ENCODE measurements around the gene GJB2.
A peak's percentile ranks its signal among the peaks of the same experiment; 100 is the strongest.

GJB2 gene

DNA sequence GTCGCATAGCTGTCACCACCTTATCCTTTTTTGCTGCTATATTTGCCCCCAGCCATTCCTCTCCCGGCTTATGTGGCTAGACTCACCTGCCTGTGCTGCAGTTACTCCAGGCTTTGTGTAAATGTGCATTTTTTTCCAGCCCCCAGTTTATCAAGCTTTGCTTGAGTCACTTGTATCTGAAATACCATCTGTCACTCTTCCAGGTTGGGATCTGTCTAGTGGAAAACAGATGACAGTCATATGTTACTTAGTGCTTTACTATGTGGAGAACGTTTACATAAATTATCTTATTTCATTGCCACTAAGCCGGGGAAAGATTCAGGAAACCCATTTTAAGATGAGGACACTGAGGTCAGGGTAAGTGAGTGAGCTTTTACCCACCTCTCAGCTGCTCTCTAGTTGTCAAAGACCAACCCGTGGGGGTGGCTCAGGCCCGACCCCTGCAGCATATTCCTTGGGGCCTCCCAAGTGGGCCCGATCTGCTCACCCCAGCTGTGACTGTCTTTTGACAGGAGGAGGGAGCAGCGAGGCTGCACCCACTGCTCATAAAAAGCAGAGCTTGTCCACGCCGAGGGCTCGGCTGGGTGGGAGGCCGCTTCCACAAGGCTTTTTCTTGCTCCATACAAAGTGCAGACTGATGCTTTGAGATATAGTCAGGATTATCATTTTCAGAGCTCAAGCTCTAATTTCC, 7.2 kb downstream of the GJB2 start:
- Mint-ChIP-seq H3K4me3 (no peak overlapping the region), H3K4me1 (no peaks in the 10 kb centered on the region), H3K36me3 (ENCODE audit: low read depth) (no peaks in the 10 kb centered on the region), H3K27ac (no peak overlapping the region), H3K9me3 (no peaks in the 10 kb centered on the region), H3K27me3 (peaks cover 15% of the 10 kb centered on the region)
- DNase-seq (no peak), ATAC-seq (no peak)

DNA sequence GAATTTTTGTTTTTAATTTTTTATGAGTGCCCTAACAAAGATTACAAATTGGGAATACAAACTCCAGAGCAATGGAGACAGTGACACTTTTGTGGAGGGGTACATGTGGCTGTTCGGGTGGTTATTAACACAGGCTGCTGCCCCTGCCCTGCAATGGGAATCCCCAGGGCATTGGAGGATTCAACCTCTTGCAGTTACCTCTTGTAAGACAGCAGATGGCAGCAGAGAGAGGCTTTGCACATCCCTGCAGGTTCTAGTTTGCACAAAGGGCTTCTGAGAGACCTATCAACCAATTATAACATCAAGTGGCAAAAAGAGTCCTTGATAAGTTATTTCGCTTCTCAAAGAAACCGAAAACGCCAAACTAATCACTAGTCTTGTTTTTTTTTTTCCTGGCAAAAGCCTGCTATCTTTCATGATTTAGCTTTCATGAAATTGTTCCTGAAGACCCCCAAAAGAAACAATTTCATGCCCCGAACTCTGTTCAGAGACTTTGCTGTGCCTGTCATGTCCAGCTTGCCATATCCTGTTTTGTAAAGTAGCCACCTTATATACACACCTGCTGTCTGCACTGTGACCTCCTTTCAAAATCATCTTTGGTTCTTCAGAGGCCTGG, 10.4 kb downstream of the GJB2 start:
- no peaks in the 10 kb centered on the region for H3K36me3 Mint-ChIP-seq (ENCODE audit: low read depth)
- H3K9me3 Mint-ChIP-seq = no peaks in the 10 kb centered on the region
- H3K27me3 Mint-ChIP-seq = peaks cover 39% of the 10 kb centered on the region
- H3K4me1 Mint-ChIP-seq = no peaks in the 10 kb centered on the region
- peak; percentile 90 for ATAC-seq
- no peak overlapping the region for H3K27ac Mint-ChIP-seq
- DNase-seq = peak; percentile 42
- H3K4me3 Mint-ChIP-seq = no peak overlapping the region

- no peak overlapping the region for H3K27ac Mint-ChIP-seq
- H3K4me3 Mint-ChIP-seq = no peak overlapping the region
- no peaks in the 10 kb centered on the region for H3K9me3 Mint-ChIP-seq
- no peaks in the 10 kb centered on the region for H3K4me1 Mint-ChIP-seq
- H3K27me3 Mint-ChIP-seq = peaks cover 49% of the 10 kb centered on the region
- ATAC-seq (no peak), DNase-seq (no peak)
- H3K36me3 Mint-ChIP-seq (ENCODE audit: low read depth) = no peaks in the 10 kb centered on the region
Measured at GRCh38 chr13:20181188-20181587, 11.6 kb downstream of the GJB2 start.

DNA sequence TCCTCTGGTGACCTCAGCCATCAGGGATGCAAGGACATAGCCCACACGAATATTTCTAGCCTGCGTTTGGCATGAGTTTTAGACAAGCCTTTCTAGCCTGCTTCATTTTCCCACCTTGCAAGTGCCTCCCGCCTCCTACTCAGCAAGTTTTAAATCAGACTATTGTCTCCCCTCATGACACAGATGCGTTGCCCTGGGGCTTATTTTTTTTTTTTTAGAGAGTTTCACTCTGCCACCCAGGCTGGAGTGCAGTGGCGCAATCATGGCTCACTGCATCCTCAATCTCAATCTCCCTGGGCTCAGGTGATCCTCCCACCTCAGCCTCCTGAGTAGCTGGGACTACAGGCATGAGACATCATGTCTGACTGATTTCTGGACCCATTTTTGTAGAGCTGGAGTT, 14.6 kb downstream of the GJB2 start:
- Mint-ChIP-seq H3K27ac (no peak overlapping the region), H3K4me1 (peaks cover 24% of the 10 kb centered on the region), H3K9me3 (no peaks in the 10 kb centered on the region), H3K36me3 (ENCODE audit: low read depth) (no peaks in the 10 kb centered on the region), H3K4me3 (no peak overlapping the region), H3K27me3 (peaks cover 75% of the 10 kb centered on the region)
- no peak for DNase-seq
- ATAC-seq = no peak

GRCh38 chr13:20177049-20177831, 15.5 kb downstream of the GJB2 start:
- peaks cover 28% of the 10 kb centered on the region for H3K4me1 Mint-ChIP-seq
- H3K9me3 Mint-ChIP-seq = no peaks in the 10 kb centered on the region
- peaks cover 81% of the 10 kb centered on the region for H3K27me3 Mint-ChIP-seq
- no peak overlapping the region for H3K4me3 Mint-ChIP-seq
- H3K27ac Mint-ChIP-seq = no peak overlapping the region
- DNase-seq (no peak), ATAC-seq (no peak)
- no peaks in the 10 kb centered on the region for H3K36me3 Mint-ChIP-seq (ENCODE audit: low read depth)

DNA sequence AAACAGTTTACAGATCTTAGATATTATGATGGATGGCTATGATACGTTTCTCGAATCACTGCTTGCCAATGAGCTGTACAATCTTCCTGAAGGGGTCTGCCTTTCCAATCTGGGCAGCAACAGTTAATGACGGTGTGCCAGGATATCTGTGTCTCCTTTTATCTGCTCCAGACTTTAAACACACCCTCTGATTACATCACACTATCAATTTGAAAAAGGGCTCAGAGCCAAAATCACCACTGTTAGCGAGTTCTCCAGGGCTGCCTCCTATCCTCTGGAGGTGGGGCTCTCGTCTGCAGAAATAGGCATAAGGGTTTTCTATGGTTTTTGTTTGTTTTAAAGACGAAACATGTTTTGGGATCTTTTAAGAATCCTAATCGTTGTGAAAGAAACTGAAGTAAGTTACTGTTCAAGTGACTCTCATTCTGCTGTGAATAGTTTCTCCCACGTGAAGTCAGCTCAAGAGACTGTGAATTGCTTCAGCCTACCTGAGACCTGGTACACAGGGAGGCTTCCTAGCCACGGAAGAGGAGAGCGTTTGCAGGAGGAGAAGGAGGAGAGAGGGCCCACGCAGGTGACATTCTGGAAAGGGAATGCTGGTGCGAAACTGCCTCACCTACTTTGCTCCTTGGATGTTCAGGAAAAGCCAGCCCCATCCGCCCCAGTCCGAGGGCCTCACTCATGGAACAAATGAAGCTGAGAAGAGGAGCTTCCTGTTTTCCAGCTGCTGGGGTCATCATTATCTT, 16.7 kb downstream of the GJB2 start:
- H3K27ac Mint-ChIP-seq = no peak overlapping the region
- ATAC-seq (no peak), DNase-seq (no peak)
- H3K4me1 Mint-ChIP-seq = peaks cover 28% of the 10 kb centered on the region
- no peaks in the 10 kb centered on the region for H3K36me3 Mint-ChIP-seq (ENCODE audit: low read depth)
- H3K27me3 Mint-ChIP-seq = peaks cover 78% of the 10 kb centered on the region
- H3K4me3 Mint-ChIP-seq = no peak overlapping the region
- no peaks in the 10 kb centered on the region for H3K9me3 Mint-ChIP-seq

DNA sequence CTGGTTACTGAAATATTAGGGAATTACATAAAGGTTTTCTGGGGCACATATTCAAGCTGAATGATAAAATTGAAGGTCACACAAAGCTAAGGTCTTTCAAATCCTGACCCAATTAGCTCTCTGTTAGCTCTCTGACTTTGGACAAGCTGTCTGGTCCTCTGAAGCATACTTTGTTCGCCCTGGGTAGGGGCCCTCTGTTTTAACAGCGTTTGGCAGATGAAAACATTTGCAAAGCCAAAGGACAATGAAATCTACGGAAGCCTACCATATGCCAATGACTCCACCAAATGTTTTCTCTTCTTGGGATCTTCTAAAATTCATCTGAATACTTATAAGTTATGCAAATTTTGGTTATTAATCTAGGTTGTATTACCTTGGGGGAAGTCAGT, 17.3 kb downstream of the GJB2 start:
- H3K27ac Mint-ChIP-seq = no peak overlapping the region
- peaks cover 77% of the 10 kb centered on the region for H3K27me3 Mint-ChIP-seq
- no peak overlapping the region for H3K4me3 Mint-ChIP-seq
- peaks cover 28% of the 10 kb centered on the region for H3K4me1 Mint-ChIP-seq
- H3K36me3 Mint-ChIP-seq (ENCODE audit: low read depth) = no peaks in the 10 kb centered on the region
- no peaks in the 10 kb centered on the region for H3K9me3 Mint-ChIP-seq
- DNase-seq (no peak), ATAC-seq (no peak)

DNA sequence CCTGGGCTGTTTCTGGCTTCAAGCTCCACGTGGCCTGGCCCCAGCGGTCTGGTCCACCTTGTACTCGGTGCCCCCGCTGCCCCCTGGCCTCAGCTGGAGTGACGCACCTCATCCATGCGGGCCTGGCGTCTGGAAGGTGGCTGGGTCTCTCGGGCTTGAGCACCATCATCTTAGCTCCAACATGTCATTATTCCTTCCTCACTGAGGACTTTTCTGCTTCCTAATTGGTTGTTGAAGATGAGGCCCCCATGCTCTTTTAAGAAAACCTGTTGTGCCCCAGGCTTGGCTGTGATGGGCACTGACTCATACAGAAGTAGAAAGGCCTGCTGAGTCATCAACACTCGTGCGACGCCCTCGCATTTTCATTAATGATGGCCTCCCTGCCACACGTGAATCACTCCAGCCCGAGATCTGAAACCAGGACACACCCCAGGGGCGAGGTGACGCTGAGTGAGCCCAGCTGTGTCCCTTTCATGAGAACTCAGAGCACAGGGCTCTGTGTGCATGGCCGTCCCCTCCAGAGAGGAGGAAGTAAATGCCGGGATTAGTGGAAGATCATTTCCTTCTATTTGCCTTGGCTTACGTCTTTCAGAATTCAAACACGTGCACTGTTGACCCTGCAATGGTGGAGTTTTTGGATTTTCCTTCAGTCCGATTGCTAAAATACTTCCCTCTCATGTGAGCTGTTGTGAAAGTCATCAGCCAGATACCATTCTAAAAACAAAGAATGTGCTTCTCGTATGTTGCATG, 17.9 kb downstream of the GJB2 start:
- peak; percentile 93 for ATAC-seq
- DNase-seq = peak; percentile 70
- Mint-ChIP-seq H3K36me3 (ENCODE audit: low read depth) (no peaks in the 10 kb centered on the region), H3K4me1 (peaks cover 28% of the 10 kb centered on the region), H3K9me3 (no peaks in the 10 kb centered on the region), H3K27me3 (peaks cover 79% of the 10 kb centered on the region), H3K27ac (peak overlapping the region; percentile 15), H3K4me3 (no peak overlapping the region)

- peaks cover 66% of the 10 kb centered on the region for H3K27me3 Mint-ChIP-seq
- DNase-seq = no peak
- ATAC-seq = no peak
- H3K36me3 Mint-ChIP-seq (ENCODE audit: low read depth) = no peaks in the 10 kb centered on the region
- H3K27ac Mint-ChIP-seq = no peak overlapping the region
- H3K4me1 Mint-ChIP-seq = peaks cover 28% of the 10 kb centered on the region
- no peak overlapping the region for H3K4me3 Mint-ChIP-seq
- no peaks in the 10 kb centered on the region for H3K9me3 Mint-ChIP-seq
Measured at GRCh38 chr13:20173116-20173746, 19.5 kb downstream of the GJB2 start.

DNA sequence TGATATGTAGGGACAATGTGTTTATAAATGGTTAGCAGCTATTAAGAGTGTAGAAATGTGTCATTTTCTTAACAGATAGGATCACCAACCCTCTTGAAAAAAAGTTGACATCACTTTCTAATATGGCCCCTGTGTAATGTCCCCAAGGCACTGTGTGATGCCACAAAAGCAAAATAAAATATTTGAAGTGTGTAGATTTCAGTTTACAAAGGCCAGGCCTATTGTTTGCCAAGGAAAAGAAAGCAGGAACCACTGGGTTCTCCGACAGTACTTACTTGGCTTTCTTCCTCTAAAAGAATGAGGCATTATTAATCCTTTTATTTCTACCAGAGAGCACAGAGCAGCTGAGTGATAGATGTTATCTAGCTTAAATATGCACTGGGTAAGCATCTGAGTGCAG, 21.4 kb downstream of the GJB2 start:
- Mint-ChIP-seq H3K36me3 (ENCODE audit: low read depth) (no peaks in the 10 kb centered on the region), H3K9me3 (no peaks in the 10 kb centered on the region), H3K27me3 (peaks cover 58% of the 10 kb centered on the region), H3K27ac (no peak overlapping the region), H3K4me1 (peaks cover 28% of the 10 kb centered on the region), H3K4me3 (no peak overlapping the region)
- DNase-seq (no peak), ATAC-seq (no peak)

DNA sequence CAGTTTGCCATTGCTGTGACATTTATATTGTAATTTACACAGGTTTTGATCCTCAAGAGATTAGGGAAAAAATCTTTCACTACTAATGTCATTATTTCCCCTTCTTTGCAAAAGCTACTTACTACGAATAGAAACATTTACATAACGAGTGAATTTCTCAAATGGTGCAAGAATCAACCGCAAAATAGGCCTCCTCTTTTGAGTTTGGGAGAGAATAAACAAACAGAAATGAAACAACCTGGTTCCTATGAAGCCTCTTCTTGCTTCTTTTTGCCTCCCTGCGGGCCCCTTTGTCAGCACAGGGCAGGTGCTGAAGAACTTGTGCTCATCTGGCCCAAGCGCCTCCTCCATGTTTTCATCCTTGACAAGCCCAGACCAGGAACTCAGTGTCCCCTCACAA, 21.8 kb downstream of the GJB2 start:
- peaks cover 27% of the 10 kb centered on the region for H3K4me1 Mint-ChIP-seq
- no peak for DNase-seq
- no peak overlapping the region for H3K27ac Mint-ChIP-seq
- no peaks in the 10 kb centered on the region for H3K36me3 Mint-ChIP-seq (ENCODE audit: low read depth)
- H3K4me3 Mint-ChIP-seq = no peak overlapping the region
- ATAC-seq = no peak
- peaks cover 57% of the 10 kb centered on the region for H3K27me3 Mint-ChIP-seq
- no peaks in the 10 kb centered on the region for H3K9me3 Mint-ChIP-seq

- no peak for DNase-seq
- H3K4me1 Mint-ChIP-seq = peaks cover 6% of the 10 kb centered on the region
- no peaks in the 10 kb centered on the region for H3K36me3 Mint-ChIP-seq (ENCODE audit: low read depth)
- peaks cover 44% of the 10 kb centered on the region for H3K27me3 Mint-ChIP-seq
- no peak overlapping the region for H3K27ac Mint-ChIP-seq
- no peaks in the 10 kb centered on the region for H3K9me3 Mint-ChIP-seq
- H3K4me3 Mint-ChIP-seq = no peak overlapping the region
- ATAC-seq = no peak
Measured at GRCh38 chr13:20168396-20168795, 24.3 kb downstream of the GJB2 start.

- DNase-seq = no peak
- Mint-ChIP-seq H3K27ac (no peak overlapping the region), H3K27me3 (peaks cover 39% of the 10 kb centered on the region), H3K36me3 (ENCODE audit: low read depth) (no peaks in the 10 kb centered on the region), H3K4me3 (no peak overlapping the region), H3K4me1 (peaks cover 11% of the 10 kb centered on the region), H3K9me3 (no peaks in the 10 kb centered on the region)
- no peak for ATAC-seq
Measured at GRCh38 chr13:20165417-20166257, 27.1 kb downstream of the GJB2 start.
